ENCODE data around the gene AP5Z1. TPM values are rescaled to one million over a fixed set of nuclear protein-coding genes. Genes with fewer than 3 reads are reported as not detected.

Gene AP5Z1
- polyA plus RNA-seq, 2 of the 4 experiments (the other 2 are of a cell fraction), result 6.8 to 21.8 TPM

- no peak for TF ChIP-seq CTCF (IDR thresholded peaks at IDR 0.05)
- no peak for TF ChIP-seq FOXS1 (CRISPR knock-in tag; IDR thresholded peaks at IDR 0.05)
Measured at GRCh38 chr7:4808026-4808425, 32.6 kb downstream of the AP5Z1 start (continued).

- Histone ChIP-seq H3K9me3 (no peaks in the 10 kb centered on the region), H3K4me3 (no peak overlapping the region), H3K4me2 (no peak overlapping the region), H3K27ac (no peak overlapping the region), H3K4me1 (no peaks in the 10 kb centered on the region)
- FAIRE-seq, result no peak
- 88% methylated on average over 26 of the region's 37 CpGs for WGBS (ENCODE audit: missing lambda C conversion rate)
- TF ChIP-seq CEBPB (IDR thresholded peaks at IDR 0.05), result no peak
- TF ChIP-seq EHF (CRISPR knock-in tag; IDR thresholded peaks at IDR 0.05), result no peak
- TF ChIP-seq ZC3H11A (IDR thresholded peaks at IDR 0.05), result no peak
- no peak for TF ChIP-seq ELK1 (IDR thresholded peaks at IDR 0.05; ENCODE audit: low read depth, low read length)
- no peak for TF ChIP-seq JUN (IDR thresholded peaks at IDR 0.05)
- TF ChIP-seq HDAC2 (IDR thresholded peaks at IDR 0.05), result no peak
- TF ChIP-seq POLR2AphosphoS2 (conservative IDR thresholded peaks at IDR 0.05; ENCODE audit: low read length), result no peak
- TF ChIP-seq ZNF302 (CRISPR knock-in tag; IDR thresholded peaks at IDR 0.05), result no peak
- no peak for TF ChIP-seq RFX5 (IDR thresholded peaks at IDR 0.05)
- no peak for TF ChIP-seq SREBF2 (IDR thresholded peaks at IDR 0.05)
- TF ChIP-seq POLR2A (IDR thresholded peaks at IDR 0.05; ENCODE audit: low read length), result no peak
- no peak for TF ChIP-seq RAD21 (conservative IDR thresholded peaks at IDR 0.05 in 1 of 2, IDR thresholded peaks at IDR 0.05 in 1 of 2)
- no peak for TF ChIP-seq SMC3 (IDR thresholded peaks at IDR 0.05)
- no peak for TF ChIP-seq JUNB (IDR thresholded peaks at IDR 0.05)
- TF ChIP-seq RCOR1 (IDR thresholded peaks at IDR 0.05; ENCODE audit: low read depth, low read length), result no peak
- TF ChIP-seq CHD4 (IDR thresholded peaks at IDR 0.05; ENCODE audit: borderline replicate concordance), result no peak
- TF ChIP-seq TP53 (CRISPR knock-in tag; IDR thresholded peaks at IDR 0.05), result no peak
- no peak for TF ChIP-seq EHMT2 (IDR thresholded peaks at IDR 0.05; ENCODE audit: low read depth)
- TF ChIP-seq RARB (CRISPR knock-in tag; IDR thresholded peaks at IDR 0.05), result no peak
- no peak for TF ChIP-seq NFE2L2 (conservative IDR thresholded peaks at IDR 0.05; ENCODE audit: low read length)
- POLR2A ChIA-PET, result no interaction called here
- ATAC-seq, result no peak
- no peak for DNase-seq (ENCODE audit: low read depth in 1 of 2, low spot score in 1 of 2)
- CTCF ChIA-PET, result interaction anchor here (0.6 to 0.9 kb wide), 2 partner anchors 10 to 421 kb away, joined by 3 read pairs; no protein-coding TSS in a partner anchor
Measured at GRCh38 chr7:4808565-4808964, 33.1 kb downstream of the AP5Z1 start.

GRCh38 chr7:4809091-4809591, 33.7 kb downstream of the AP5Z1 start:
- FAIRE-seq, result no peak
- no peak for DNase-seq (ENCODE audit: low read depth in 1 of 2, low spot score in 1 of 2)
- no peak for TF ChIP-seq HMGXB4 (CRISPR knock-in tag; IDR thresholded peaks at IDR 0.05; ENCODE audit: borderline replicate concordance)
- no peak for TF ChIP-seq HDAC2 (IDR thresholded peaks at IDR 0.05)
- no peak for TF ChIP-seq CEBPB (IDR thresholded peaks at IDR 0.05)
- no peak for TF ChIP-seq HOXA7 (CRISPR knock-in tag; IDR thresholded peaks at IDR 0.05)
- TF ChIP-seq MAZ (IDR thresholded peaks at IDR 0.05; ENCODE audit: borderline replicate concordance, low read depth, low read length), result no peak
- TF ChIP-seq ZNF302 (CRISPR knock-in tag; IDR thresholded peaks at IDR 0.05), result no peak
- WGBS (ENCODE audit: missing lambda C conversion rate), result 97% methylated on average over 27 of the region's 38 CpGs
- Histone ChIP-seq H3K9me3 (no peaks in the 10 kb centered on the region), H3K4me3 (no peak overlapping the region), H3K4me1 (no peaks in the 10 kb centered on the region), H3K27ac (no peak overlapping the region), H3K4me2 (no peak overlapping the region)
- ATAC-seq, result no peak
- ChIA-PET POLR2A (no interaction called here), CTCF (interaction anchor here (0.6 to 2.4 kb wide), 3 partner anchors 11 to 275 kb away, joined by 3 to 15 read pairs (median 4); no protein-coding TSS in a partner anchor)
